HepG2 (cell line): ENCODE data around the gene ICAM3. TPM values are rescaled to one million over a fixed set of nuclear protein-coding genes. Genes with fewer than 3 reads are reported as not detected.

ENCODE experiments used
- HIC2 ChIP-seq: sonication (generic); formaldehyde crosslinking; IDR thresholded peaks from 2 replicates; pipeline ENCODE4 v1.9.0; 2022; ENCODE audit warnings: low read depth, missing genetic modification reagents
- HOXA7 ChIP-seq: sonication (generic); formaldehyde crosslinking; IDR thresholded peaks from 2 replicates; pipeline ENCODE4 v1.8.1; 2022; ENCODE audit warnings: mild to moderate bottlenecking, missing genetic modification reagents, moderate library complexity
- MIER3 ChIP-seq: IDR thresholded peaks from 2 replicates; pipeline ENCODE4 v1.6.1; 2016; ENCODE audit warnings: missing compliant biosample characterization, borderline replicate concordance
- MXD1 ChIP-seq: sonication (generic); formaldehyde crosslinking; IDR thresholded peaks from 2 replicates; pipeline ENCODE4 v1.4.0; 2020; ENCODE audit warnings: mild to moderate bottlenecking, missing genetic modification reagents
- RCOR2 ChIP-seq: IDR thresholded peaks from 2 replicates; pipeline ENCODE4 v1.6.1; 2016; ENCODE audit warnings: missing biosample characterization, missing genetic modification reagents
- SIX1 ChIP-seq: sonication (generic); formaldehyde crosslinking; IDR thresholded peaks from 2 replicates; pipeline ENCODE4 v1.4.0; 2020; ENCODE audit warnings: missing genetic modification reagents, borderline replicate concordance
- SOX13 ChIP-seq, 3 experiments: fragments of 450-650 bp in 1 of 3; sonication (generic) in 1 of 3; formaldehyde crosslinking in 1 of 3; IDR thresholded peaks in 2 of 3; conservative IDR thresholded peaks in 1 of 3; 2 replicates each; pipeline versions ENCODE4 v1.5.0 to v1.6.1; 2016 to 2020; ENCODE audit warnings: antibody characterized with exemption in 1 of 3, mild to moderate bottlenecking in 1 of 3, missing compliant biosample characterization in 1 of 3, missing genetic modification reagents in 1 of 3, moderate library complexity in 1 of 3
- SOX6 ChIP-seq, 2 experiments: fragments of 450-650 bp in 1 of 2; sonication (generic) in 1 of 2; formaldehyde crosslinking in 1 of 2; IDR thresholded peaks; 2 replicates each; pipeline versions ENCODE4 v1.4.0 to v1.6.1; 2017 to 2020; ENCODE audit warnings: antibody characterized with exemption in 1 of 2, mild to moderate bottlenecking in 1 of 2, missing genetic modification reagents in 1 of 2
- TBX2 ChIP-seq: sonication (generic); formaldehyde crosslinking; IDR thresholded peaks from 2 replicates; pipeline ENCODE4 v1.5.0; 2020; ENCODE audit warnings: missing genetic modification reagents, mild to moderate bottlenecking, borderline replicate concordance
- TCF12 ChIP-seq, 2 experiments: fragments of 450-650 bp in 1 of 2; sonication (generic) in 1 of 2; formaldehyde crosslinking in 1 of 2; IDR thresholded peaks; 2 replicates each; pipeline versions ENCODE4 v1.6.1 to v1.8.0; 2017 to 2022; ENCODE audit warnings: antibody characterized with exemption in 1 of 2, mild to moderate bottlenecking in 1 of 2, missing genetic modification reagents in 1 of 2, moderate library complexity in 1 of 2
- ZFP36 ChIP-seq: fragments of 150-350 bp; IDR thresholded peaks from 2 replicates; pipeline ENCODE4 v1.6.1; 2018; ENCODE audit warnings: borderline replicate concordance, low read length, low read depth; ENCODE audit not compliant: partially characterized antibody
- ZMAT5 ChIP-seq: sonication (generic); formaldehyde crosslinking; IDR thresholded peaks from 2 replicates; pipeline ENCODE4 v1.5.0; 2020; ENCODE audit warnings: mild to moderate bottlenecking, low read depth, missing genetic modification reagents, borderline replicate concordance
- ZNF30 ChIP-seq: sonication (generic); formaldehyde crosslinking; IDR thresholded peaks from 2 replicates; pipeline ENCODE4 v1.5.0; 2020; ENCODE audit warnings: mild to moderate bottlenecking, missing genetic modification reagents
- ZNF367 ChIP-seq: sonication (generic); formaldehyde crosslinking; IDR thresholded peaks from 2 replicates; pipeline ENCODE4 v1.4.0; 2020; ENCODE audit warnings: missing genetic modification reagents, borderline replicate concordance
- ZNF879 ChIP-seq: sonication (generic); formaldehyde crosslinking; IDR thresholded peaks from 2 replicates; pipeline ENCODE4 v1.8.1; 2023; ENCODE audit warnings: missing genetic modification reagents
- polyA plus RNA-seq, 8 experiments: library from polyadenylated mRNA; depleted of rRNA in 3 of 8; stranded (reverse) in 7 of 8; unstranded in 1 of 8; fragments of >200 nt; fragmentation: Illumina TruSeq in 4 of 8; extraction: Trizol in 4 of 8; gene quantifications; 2 replicates each; pipeline versions ENCODE4 v1.2.1 to v1.2.3, GENCODE V29; 2011 to 2016; ENCODE audit warnings: low read depth in 4 of 8, missing spikeins in 1 of 8, mixed read lengths in 1 of 8; ENCODE audit not compliant: insufficient read depth in 1 of 8
- total RNA-seq, 5 experiments: library from RNA; depleted of rRNA; stranded (reverse); fragments of >200 nt; fragmentation: Illumina TruSeq; extraction: Trizol; gene quantifications; 2 replicates each; pipeline ENCODE4 v1.2.3, GENCODE V29; 2016; ENCODE audit warnings: low read depth in 1 of 5
- TF ChIP-seq, protein P1 (sequence below): sonication (generic); formaldehyde crosslinking; IDR thresholded peaks from 2 replicates; pipeline ENCODE4 v1.4.0; 2020; ENCODE audit warnings: missing genetic modification reagents
- TF ChIP-seq, protein P2 (sequence below): sonication (generic); formaldehyde crosslinking; IDR thresholded peaks from 2 replicates; pipeline ENCODE4 v1.8.1; 2023; ENCODE audit warnings: mild to moderate bottlenecking, inconsistent platforms, moderate library complexity, missing genetic modification reagents, borderline replicate concordance

The ICAM3 gene
- total and polyA plus RNA-seq, 2 of the 13 experiments (the other 11 are each of a cell fraction or from before 2014, with no cell fraction given), result 14.1 to 21.0 TPM

DNA sequence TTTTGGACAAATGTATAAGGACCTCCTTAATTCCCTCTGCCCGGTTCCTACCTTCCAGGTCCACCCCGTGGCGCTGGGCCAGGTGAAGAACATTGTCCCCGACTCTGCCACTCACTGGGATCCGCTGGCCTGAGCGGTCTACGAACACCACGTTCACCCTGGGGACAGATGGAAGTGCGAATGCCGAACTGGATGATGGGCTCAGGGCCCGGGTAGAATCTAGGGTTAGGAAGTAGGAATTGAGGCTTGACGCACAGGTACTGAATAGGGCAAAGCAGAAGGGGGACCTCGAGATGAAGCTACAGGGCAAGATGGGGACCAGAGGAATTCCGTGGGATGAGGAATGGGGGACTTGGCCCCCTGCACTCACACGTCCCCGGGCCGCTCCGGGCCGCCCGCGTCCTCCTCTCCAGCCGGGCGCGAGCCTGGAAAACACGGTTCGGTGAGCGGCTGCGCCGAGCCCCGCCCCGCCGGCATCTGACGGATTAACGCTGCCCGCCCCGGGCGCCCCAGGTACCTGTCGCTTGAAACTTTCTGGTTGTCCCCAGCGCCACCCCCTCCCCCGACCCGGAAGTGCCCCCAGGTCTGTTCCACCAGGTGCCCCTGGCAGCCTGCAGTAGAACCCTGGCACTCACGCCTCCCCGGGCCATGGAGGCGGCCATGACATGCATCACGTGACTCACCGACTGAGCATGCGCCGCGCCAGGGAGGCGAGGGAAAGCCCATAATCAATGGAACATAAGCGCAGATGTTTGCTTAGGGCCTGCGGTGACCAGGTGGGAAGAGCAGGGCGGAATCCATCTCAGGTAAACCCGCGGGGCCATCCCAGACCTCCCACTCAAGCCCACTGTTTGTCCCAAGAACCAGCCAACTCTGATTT is 23.8 kb downstream of the ICAM3 start, which contains the start of gene FDX2 (continued):
- TF ChIP-seq, protein P1, sequence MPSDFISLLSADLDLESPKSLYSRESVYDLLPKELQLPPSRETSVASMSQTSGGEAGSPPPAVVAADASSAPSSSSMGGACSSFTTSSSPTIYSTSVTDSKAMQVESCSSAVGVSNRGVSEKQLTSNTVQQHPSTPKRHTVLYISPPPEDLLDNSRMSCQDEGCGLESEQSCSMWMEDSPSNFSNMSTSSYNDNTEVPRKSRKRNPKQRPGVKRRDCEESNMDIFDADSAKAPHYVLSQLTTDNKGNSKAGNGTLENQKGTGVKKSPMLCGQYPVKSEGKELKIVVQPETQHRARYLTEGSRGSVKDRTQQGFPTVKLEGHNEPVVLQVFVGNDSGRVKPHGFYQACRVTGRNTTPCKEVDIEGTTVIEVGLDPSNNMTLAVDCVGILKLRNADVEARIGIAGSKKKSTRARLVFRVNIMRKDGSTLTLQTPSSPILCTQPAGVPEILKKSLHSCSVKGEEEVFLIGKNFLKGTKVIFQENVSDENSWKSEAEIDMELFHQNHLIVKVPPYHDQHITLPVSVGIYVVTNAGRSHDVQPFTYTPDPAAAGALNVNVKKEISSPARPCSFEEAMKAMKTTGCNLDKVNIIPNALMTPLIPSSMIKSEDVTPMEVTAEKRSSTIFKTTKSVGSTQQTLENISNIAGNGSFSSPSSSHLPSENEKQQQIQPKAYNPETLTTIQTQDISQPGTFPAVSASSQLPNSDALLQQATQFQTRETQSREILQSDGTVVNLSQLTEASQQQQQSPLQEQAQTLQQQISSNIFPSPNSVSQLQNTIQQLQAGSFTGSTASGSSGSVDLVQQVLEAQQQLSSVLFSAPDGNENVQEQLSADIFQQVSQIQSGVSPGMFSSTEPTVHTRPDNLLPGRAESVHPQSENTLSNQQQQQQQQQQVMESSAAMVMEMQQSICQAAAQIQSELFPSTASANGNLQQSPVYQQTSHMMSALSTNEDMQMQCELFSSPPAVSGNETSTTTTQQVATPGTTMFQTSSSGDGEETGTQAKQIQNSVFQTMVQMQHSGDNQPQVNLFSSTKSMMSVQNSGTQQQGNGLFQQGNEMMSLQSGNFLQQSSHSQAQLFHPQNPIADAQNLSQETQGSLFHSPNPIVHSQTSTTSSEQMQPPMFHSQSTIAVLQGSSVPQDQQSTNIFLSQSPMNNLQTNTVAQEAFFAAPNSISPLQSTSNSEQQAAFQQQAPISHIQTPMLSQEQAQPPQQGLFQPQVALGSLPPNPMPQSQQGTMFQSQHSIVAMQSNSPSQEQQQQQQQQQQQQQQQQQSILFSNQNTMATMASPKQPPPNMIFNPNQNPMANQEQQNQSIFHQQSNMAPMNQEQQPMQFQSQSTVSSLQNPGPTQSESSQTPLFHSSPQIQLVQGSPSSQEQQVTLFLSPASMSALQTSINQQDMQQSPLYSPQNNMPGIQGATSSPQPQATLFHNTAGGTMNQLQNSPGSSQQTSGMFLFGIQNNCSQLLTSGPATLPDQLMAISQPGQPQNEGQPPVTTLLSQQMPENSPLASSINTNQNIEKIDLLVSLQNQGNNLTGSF (CRISPR knock-in tag), result no peak
- TF ChIP-seq ZNF30 (CRISPR knock-in tag) (no peak), ZNF879 (no peak), ZFP36 (no peak), TBX2 (CRISPR knock-in tag) (peak; percentile 52; the same call in 1 of the 2 replicates), ZNF367 (CRISPR knock-in tag) (no peak), HOXA7 (no peak), SOX13 (IDR thresholded peaks at IDR 0.05) (no peak), SOX13 (CRISPR knock-in tag; conservative IDR thresholded peaks at IDR 0.05 in 1 of 2, IDR thresholded peaks at IDR 0.05 in 1 of 2) (0 out of 4 replicates have a peak, but pooled peaks of 1 of the 2 experiments have one; percentile 2), SIX1 (peak; percentile 25; the same call in 1 of the 2 replicates), MIER3 (CRISPR knock-in tag) (0 out of 2 replicates have a peak, but pooled peaks have one; percentile 43), MXD1 (CRISPR knock-in tag) (peak; percentile 89; the same call in 1 of the 2 replicates), RCOR2 (CRISPR knock-in tag) (0 out of 2 replicates have a peak, but pooled peaks have one; percentile 28), HIC2 (CRISPR knock-in tag) (peak; percentile 75), ZMAT5 (no peak), SOX6 (IDR thresholded peaks at IDR 0.05) (no peak), SOX6 (CRISPR knock-in tag; IDR thresholded peaks at IDR 0.05) (no peak), TCF12 (IDR thresholded peaks at IDR 0.05) (no peak), TCF12 (CRISPR knock-in tag; IDR thresholded peaks at IDR 0.05) (no peak)
- TF ChIP-seq, protein P2, sequence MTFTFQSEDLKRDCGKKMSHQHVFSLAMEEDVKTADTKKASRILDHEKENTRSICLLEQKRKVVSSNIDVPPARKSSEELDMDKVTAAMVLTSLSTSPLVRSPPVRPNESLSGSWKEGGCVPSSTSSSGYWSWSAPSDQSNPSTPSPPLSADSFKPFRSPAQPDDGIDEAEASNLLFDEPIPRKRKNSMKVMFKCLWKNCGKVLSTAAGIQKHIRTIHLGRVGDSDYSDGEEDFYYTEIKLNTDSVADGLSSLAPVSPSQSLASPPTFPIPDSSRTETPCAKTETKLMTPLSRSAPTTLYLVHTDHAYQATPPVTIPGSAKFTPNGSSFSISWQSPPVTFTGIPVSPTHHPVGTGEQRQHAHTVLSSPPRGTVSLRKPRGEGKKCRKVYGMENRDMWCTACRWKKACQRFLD (CRISPR knock-in tag), result no peak
